SU-DHL-6 (cell line): Measurements from ENCODE around the gene RNASET2.

Experiments used
- EZH2phosphoT487 ChIP-seq: fragments of 200-600 bp; sonication (generic), shearing (Covaris generic); conservative IDR thresholded peaks from 2 replicates; pipeline ENCODE4 v1.6.1; 2018; ENCODE audit warnings: mild to moderate bottlenecking, antibody characterized with exemption, low read length, moderate library complexity, mixed read lengths
- TF ChIP-seq, protein P1 (sequence below): fragments of 200-600 bp; sonication (generic); IDR thresholded peaks from one replicate; pipeline ENCODE4 v1.5.1; 2017; ENCODE audit warnings: antibody characterized with exemption, mild to moderate bottlenecking, low read length, moderate library complexity; ENCODE audit not compliant: insufficient read depth, poor library complexity, severe bottlenecking

DNA sequence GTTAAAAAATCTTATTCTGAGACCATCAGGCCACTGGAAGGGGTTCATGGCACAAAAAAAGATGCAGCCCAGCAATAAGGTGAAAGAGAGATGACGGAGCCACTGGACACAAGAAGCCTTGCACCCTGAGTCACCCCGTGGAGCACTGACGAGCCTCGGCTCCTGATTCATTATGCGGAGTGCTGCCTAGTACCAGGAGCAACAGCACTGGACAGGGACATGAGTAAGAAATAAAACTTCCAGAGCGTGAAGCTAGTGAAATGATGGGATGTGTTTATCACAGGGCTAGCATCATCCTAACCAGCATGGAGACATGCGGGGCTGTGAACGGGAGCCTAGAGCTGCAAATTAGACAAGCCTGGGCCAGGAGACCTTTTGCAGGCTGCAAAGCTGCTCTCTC, 53.3 kb downstream of the RNASET2 start:
- TF ChIP-seq, protein P1, sequence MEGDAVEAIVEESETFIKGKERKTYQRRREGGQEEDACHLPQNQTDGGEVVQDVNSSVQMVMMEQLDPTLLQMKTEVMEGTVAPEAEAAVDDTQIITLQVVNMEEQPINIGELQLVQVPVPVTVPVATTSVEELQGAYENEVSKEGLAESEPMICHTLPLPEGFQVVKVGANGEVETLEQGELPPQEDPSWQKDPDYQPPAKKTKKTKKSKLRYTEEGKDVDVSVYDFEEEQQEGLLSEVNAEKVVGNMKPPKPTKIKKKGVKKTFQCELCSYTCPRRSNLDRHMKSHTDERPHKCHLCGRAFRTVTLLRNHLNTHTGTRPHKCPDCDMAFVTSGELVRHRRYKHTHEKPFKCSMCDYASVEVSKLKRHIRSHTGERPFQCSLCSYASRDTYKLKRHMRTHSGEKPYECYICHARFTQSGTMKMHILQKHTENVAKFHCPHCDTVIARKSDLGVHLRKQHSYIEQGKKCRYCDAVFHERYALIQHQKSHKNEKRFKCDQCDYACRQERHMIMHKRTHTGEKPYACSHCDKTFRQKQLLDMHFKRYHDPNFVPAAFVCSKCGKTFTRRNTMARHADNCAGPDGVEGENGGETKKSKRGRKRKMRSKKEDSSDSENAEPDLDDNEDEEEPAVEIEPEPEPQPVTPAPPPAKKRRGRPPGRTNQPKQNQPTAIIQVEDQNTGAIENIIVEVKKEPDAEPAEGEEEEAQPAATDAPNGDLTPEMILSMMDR, result no peak
- TF ChIP-seq EZH2phosphoT487, result no peak
